Measurements from ENCODE around the gene WNT8B. TPM values are rescaled to one million over a fixed set of nuclear protein-coding genes. Genes with fewer than 3 reads are reported as not detected.

Gene WNT8B
- total and polyA plus RNA-seq, 9 of the 15 experiments (the other 6 are each of a cell fraction or from before 2014, with no cell fraction given): not detected

DNA sequence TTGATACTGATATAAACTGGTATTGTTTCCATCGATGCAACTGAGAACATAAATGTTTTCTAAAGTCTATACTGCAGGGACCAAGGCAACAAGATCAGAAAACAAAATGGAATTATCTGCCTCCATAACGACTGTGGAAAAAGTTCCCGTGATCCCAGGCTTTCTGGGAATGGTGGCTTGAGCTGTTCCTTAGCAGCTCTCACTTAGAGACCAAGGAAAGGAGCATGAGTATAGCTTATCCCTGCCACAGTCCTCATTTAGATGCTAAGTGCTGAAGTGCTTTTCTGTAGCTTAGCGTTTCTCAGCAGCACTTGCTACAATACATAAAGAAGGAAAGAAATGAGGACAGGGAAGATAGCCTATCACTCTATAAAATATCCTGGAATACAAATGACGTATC, 5.5 kb downstream of the WNT8B start:
- CTCF ChIA-PET (ENCODE audit: low intra/inter-chr PET ratio): no interaction called here
- no peaks in the 10 kb centered on the region for H4K20me1 ChIP-seq (replicated peaks; ENCODE audit: control insufficient read depth, insufficient read depth, low read length)
- in situ Hi-C loops (cut with MboI): no loop called here

More for the DNA sequence above, 5.5 kb downstream of the WNT8B start:
- Histone ChIP-seq H3K4me3 (no peak overlapping the region), H2AFZ (ENCODE audit: low read depth, low read length) (no peak overlapping the region), H3K4me2 (ENCODE audit: insufficient read depth, low read length) (no peak overlapping the region), H3K4me1 (replicated peaks in 1 of 2; ENCODE audit: control insufficient read depth in 2 of 2, insufficient read depth in 2 of 2, low read length in 2 of 2) (no peaks in the 10 kb centered on the region), H3K36me3 (ENCODE audit: control insufficient read depth, insufficient read depth, low read length) (no peaks in the 10 kb centered on the region), H3K27me3 (ENCODE audit: control insufficient read depth in 2 of 2, insufficient read depth in 2 of 2, low read length in 2 of 2) (peaks cover 0 to 7% of the 10 kb centered on the region in 2 experiments; a peak in 2 of 5 replicates), H3K79me2 (ENCODE audit: control insufficient read depth, insufficient read depth, low read length) (no peaks in the 10 kb centered on the region), H3K9me1 (ENCODE audit: control insufficient read depth, insufficient read depth, low read length) (no peaks in the 10 kb centered on the region), H3K9ac (ENCODE audit: insufficient read depth in 1 of 2, low read depth in 2 of 2, low read length in 2 of 2) (no peak overlapping the region), H3K9me3 (replicated peaks; ENCODE audit: control insufficient read depth, insufficient read depth, low read depth, low read length) (no peaks in the 10 kb centered on the region), H3K27ac (ENCODE audit: extremely low read depth, low read depth, low read length) (no peak overlapping the region)
- WGBS (ENCODE audit: insufficient coverage, low coverage, missing lambda C conversion rate): 3% methylated on average over 4 of the region's 5 CpGs
- intact Hi-C loops (cut with micrococcal nuclease): no loop called here
- DNase-seq (ENCODE audit: extremely low read depth in 1 of 4, low spot score in 3 of 4): no peak
- TF ChIP-seq, protein P1, sequence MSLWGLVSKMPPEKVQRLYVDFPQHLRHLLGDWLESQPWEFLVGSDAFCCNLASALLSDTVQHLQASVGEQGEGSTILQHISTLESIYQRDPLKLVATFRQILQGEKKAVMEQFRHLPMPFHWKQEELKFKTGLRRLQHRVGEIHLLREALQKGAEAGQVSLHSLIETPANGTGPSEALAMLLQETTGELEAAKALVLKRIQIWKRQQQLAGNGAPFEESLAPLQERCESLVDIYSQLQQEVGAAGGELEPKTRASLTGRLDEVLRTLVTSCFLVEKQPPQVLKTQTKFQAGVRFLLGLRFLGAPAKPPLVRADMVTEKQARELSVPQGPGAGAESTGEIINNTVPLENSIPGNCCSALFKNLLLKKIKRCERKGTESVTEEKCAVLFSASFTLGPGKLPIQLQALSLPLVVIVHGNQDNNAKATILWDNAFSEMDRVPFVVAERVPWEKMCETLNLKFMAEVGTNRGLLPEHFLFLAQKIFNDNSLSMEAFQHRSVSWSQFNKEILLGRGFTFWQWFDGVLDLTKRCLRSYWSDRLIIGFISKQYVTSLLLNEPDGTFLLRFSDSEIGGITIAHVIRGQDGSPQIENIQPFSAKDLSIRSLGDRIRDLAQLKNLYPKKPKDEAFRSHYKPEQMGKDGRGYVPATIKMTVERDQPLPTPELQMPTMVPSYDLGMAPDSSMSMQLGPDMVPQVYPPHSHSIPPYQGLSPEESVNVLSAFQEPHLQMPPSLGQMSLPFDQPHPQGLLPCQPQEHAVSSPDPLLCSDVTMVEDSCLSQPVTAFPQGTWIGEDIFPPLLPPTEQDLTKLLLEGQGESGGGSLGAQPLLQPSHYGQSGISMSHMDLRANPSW (CRISPR knock-in tag; IDR thresholded peaks at IDR 0.05): no peak
- no peak for TF ChIP-seq MTF1 (CRISPR knock-in tag; IDR thresholded peaks at IDR 0.05; ENCODE audit: borderline replicate concordance)
- no peak for TF ChIP-seq ZNF134 (CRISPR knock-in tag; conservative IDR thresholded peaks at IDR 0.05)
- no peak for TF ChIP-seq RBFOX2 (IDR thresholded peaks at IDR 0.05; ENCODE audit: low read depth, low read length)
- TF ChIP-seq ZNF444 (CRISPR knock-in tag; IDR thresholded peaks at IDR 0.05): no peak
- TF ChIP-seq PRPF4 (IDR thresholded peaks at IDR 0.05; ENCODE audit: insufficient read depth, low read depth, low read length, poor library complexity, severe bottlenecking): no peak
- no peak for TF ChIP-seq ZNF766 (CRISPR knock-in tag; conservative IDR thresholded peaks at IDR 0.05)
- TF ChIP-seq, protein P2, sequence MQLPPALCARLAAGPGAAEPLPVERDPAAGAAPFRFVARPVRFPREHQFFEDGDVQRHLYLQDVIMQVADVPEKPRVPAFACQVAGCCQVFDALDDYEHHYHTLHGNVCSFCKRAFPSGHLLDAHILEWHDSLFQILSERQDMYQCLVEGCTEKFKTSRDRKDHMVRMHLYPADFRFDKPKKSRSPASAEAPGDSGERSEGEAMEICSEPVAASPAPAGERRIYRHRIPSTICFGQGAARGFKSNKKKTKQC (CRISPR knock-in tag; IDR thresholded peaks at IDR 0.05): no peak
- TF ChIP-seq, protein P3, sequence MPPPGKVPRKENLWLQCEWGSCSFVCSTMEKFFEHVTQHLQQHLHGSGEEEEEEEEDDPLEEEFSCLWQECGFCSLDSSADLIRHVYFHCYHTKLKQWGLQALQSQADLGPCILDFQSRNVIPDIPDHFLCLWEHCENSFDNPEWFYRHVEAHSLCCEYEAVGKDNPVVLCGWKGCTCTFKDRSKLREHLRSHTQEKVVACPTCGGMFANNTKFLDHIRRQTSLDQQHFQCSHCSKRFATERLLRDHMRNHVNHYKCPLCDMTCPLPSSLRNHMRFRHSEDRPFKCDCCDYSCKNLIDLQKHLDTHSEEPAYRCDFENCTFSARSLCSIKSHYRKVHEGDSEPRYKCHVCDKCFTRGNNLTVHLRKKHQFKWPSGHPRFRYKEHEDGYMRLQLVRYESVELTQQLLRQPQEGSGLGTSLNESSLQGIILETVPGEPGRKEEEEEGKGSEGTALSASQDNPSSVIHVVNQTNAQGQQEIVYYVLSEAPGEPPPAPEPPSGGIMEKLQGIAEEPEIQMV (tag; conservative IDR thresholded peaks at IDR 0.05; ENCODE audit: low read depth): no peak
- no peak for TF ChIP-seq CREBBP (IDR thresholded peaks at IDR 0.05; ENCODE audit: low read depth, low read length)
- TF ChIP-seq, protein P4, sequence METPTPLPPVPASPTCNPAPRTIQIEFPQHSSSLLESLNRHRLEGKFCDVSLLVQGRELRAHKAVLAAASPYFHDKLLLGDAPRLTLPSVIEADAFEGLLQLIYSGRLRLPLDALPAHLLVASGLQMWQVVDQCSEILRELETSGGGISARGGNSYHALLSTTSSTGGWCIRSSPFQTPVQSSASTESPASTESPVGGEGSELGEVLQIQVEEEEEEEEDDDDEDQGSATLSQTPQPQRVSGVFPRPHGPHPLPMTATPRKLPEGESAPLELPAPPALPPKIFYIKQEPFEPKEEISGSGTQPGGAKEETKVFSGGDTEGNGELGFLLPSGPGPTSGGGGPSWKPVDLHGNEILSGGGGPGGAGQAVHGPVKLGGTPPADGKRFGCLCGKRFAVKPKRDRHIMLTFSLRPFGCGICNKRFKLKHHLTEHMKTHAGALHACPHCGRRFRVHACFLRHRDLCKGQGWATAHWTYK (CRISPR knock-in tag; IDR thresholded peaks at IDR 0.05): no peak
- TF ChIP-seq ZFP36 (IDR thresholded peaks at IDR 0.05; ENCODE audit: low read depth, low read length, partially characterized antibody): no peak
- no peak for FAIRE-seq
- BruUV-seq (replicated peaks): no TSS peak
- ATAC-seq: no peak
- POLR2A ChIA-PET: interaction anchor here (0.9 to 1.3 kb wide), 2 partner anchors 10 to 13 kb away, joined by 3 to 12 read pairs; no protein-coding TSS in a partner anchor
